OCI-LY7 (cell line): Measurements from ENCODE around the gene SAP30BP. TPM values are rescaled to one million over a fixed set of nuclear protein-coding genes. Genes with fewer than 3 reads are reported as not detected.

Source experiments
- BruUV-seq: library from RNA; stranded (reverse); fragments of 400-500 nt; replicated peaks from 2 replicates; lab custom pipeline; 2021; lab: Mats Ljungman, UMichigan
- CTCF ChIA-PET: fragments of 300-600 bp; sonication (Branson Sonifier 250); formaldehyde crosslinking; loops from one replicate; lab custom pipeline; 2022; ENCODE audit warnings: antibody characterized with exemption; ENCODE audit not compliant: unreplicated experiment; lab: Charles Lee
- POLR2A ChIA-PET: fragments of 300-600 bp; sonication (Branson Sonifier 250); formaldehyde crosslinking; loops from one replicate; lab custom pipeline; 2022; ENCODE audit warnings: antibody characterized with exemption; lab: Charles Lee
- DNase-seq: peaks from one replicate; pipeline ENCODE4 v3.0.0-alpha.2; 2015; ENCODE audit warnings: low spot score
- H2AFZ ChIP-seq: fragments of 200-600 bp; sonication (generic), shearing (Covaris generic); 2 replicates; pipeline ENCODE4 v1.6.1; 2014; ENCODE audit warnings: mild to moderate bottlenecking, antibody characterized with exemption, low read length, moderate library complexity
- H3K27ac ChIP-seq: fragments of 200-600 bp; sonication (generic); 2 replicates; pipeline ENCODE4 v1.5.1; 2014; ENCODE audit warnings: mixed run types, low read depth, mild to moderate bottlenecking, moderate library complexity, low read length, inconsistent platforms; ENCODE audit not compliant: poor library complexity, severe bottlenecking
- H3K36me3 ChIP-seq: fragments of 200-600 bp; sonication (generic); 2 replicates; pipeline ENCODE4 v1.6.1; 2014; ENCODE audit warnings: mild to moderate bottlenecking, antibody characterized with exemption, low read length, moderate library complexity, mixed read lengths; ENCODE audit not compliant: insufficient read depth
- H3K4me1 ChIP-seq: fragments of 200-600 bp; sonication (generic); 2 replicates; pipeline ENCODE4 v1.5.1; 2014; ENCODE audit warnings: mild to moderate bottlenecking, low read length; ENCODE audit not compliant: insufficient read depth, poor library complexity, severe bottlenecking
- H3K4me2 ChIP-seq: fragments of 200-600 bp; sonication (generic); 2 replicates; pipeline ENCODE4 v1.6.1; 2014; ENCODE audit warnings: mild to moderate bottlenecking, low read length
- H3K4me3 ChIP-seq: fragments of 200-600 bp; sonication (generic); 2 replicates; pipeline ENCODE4 v1.5.1; 2014; ENCODE audit warnings: mild to moderate bottlenecking, low read depth, low read length; ENCODE audit not compliant: poor library complexity, severe bottlenecking
- H3K79me2 ChIP-seq: fragments of 200-600 bp; sonication (generic); 2 replicates; pipeline ENCODE4 v1.6.1; 2016; ENCODE audit warnings: low read depth, mild to moderate bottlenecking, low read length, moderate library complexity, mixed read lengths; ENCODE audit not compliant: insufficient read depth
- H3K9me2 ChIP-seq: fragments of 200-600 bp; sonication (generic); 2 replicates; pipeline ENCODE4 v1.6.1; 2016; ENCODE audit warnings: mild to moderate bottlenecking, low read length, mixed read lengths; ENCODE audit not compliant: insufficient read depth
- H3K9me3 ChIP-seq: fragments of 200-600 bp; sonication (generic); 2 replicates; pipeline ENCODE4 v1.6.1; 2014; ENCODE audit warnings: mild to moderate bottlenecking, mixed run types, low read length, mixed read lengths
- H4K20me1 ChIP-seq: fragments of 200-600 bp; sonication (generic); 2 replicates; pipeline ENCODE4 v1.6.1; 2014; ENCODE audit warnings: mild to moderate bottlenecking, antibody characterized with exemption, low read length, moderate library complexity, mixed read lengths; ENCODE audit not compliant: insufficient read depth
- CTCF ChIP-seq: fragments of 200-600 bp; sonication (generic); conservative IDR thresholded peaks from 2 replicates; pipeline ENCODE4 v1.5.1; 2014; ENCODE audit warnings: mild to moderate bottlenecking, antibody characterized with exemption, low read length, moderate library complexity, mixed read lengths
- EZH2phosphoT487 ChIP-seq: fragments of 200-600 bp; sonication (generic); IDR thresholded peaks from 2 replicates; pipeline ENCODE4 v1.6.1; 2018; ENCODE audit warnings: low read depth, borderline replicate concordance, mild to moderate bottlenecking, mixed run types, antibody characterized with exemption, low read length, moderate library complexity, mixed read lengths
- intact Hi-C: fragments of 100-400 bp; cut with micrococcal nuclease; formaldehyde crosslinking; loops from one replicate; pipeline ENCODE4 v1.10.0; 2022; ENCODE audit not compliant: unreplicated experiment
- total RNA-seq, 2 experiments: library from RNA; depleted of rRNA in 1 of 2; stranded (reverse); fragments of >200 nt in 1 of 2; shearing (Covaris generic) in 1 of 2; gene quantifications; 2 replicates each; pipeline ENCODE4 v1.2.3, GENCODE V29; 2014 to 2022

SAP30BP gene
- total RNA-seq, 2 experiments from 2014 or later: 127 to 187 TPM

GRCh38 chr17:75672011-75672410 lies 4.9 kb downstream of the SAP30BP start:
- no TSS peak for BruUV-seq
- H3K9me3 ChIP-seq: no peaks in the 10 kb centered on the region
- intact Hi-C loops: no loop called here
- peaks cover 79% of the 10 kb centered on the region for H3K36me3 ChIP-seq
- H3K4me3 ChIP-seq: no peak overlapping the region
- 0 out of 2 replicates have a peak, but pooled peaks cover 3% of the 10 kb centered on the region for H4K20me1 ChIP-seq
- H3K79me2 ChIP-seq: peaks cover 75% of the 10 kb centered on the region
- H3K4me2 ChIP-seq: no peak overlapping the region
- peaks cover 25% of the 10 kb centered on the region for H3K4me1 ChIP-seq
- H3K27ac ChIP-seq: no peak overlapping the region
- TF ChIP-seq CTCF (no peak), EZH2phosphoT487 (no peak)
- no peaks in the 10 kb centered on the region for H3K9me2 ChIP-seq
- ChIA-PET CTCF (interaction anchor here (1.2 kb wide), 1 partner anchor 82 kb away, joined by 3 read pairs; no protein-coding TSS in a partner anchor), POLR2A (interaction anchor here (0.7 to 2.0 kb wide), 7 partner anchors 8 to 164 kb away, joined by 3 to 7 read pairs (median 3); no protein-coding TSS in a partner anchor)
- DNase-seq: no peak
- H2AFZ ChIP-seq: no peak overlapping the region

GRCh38 chr17:75673487-75673886 lies 6.3 kb downstream of the SAP30BP start:
- no peaks in the 10 kb centered on the region for H3K9me2 ChIP-seq
- peaks cover 20% of the 10 kb centered on the region for H3K4me1 ChIP-seq
- 0 out of 2 replicates have a peak, but pooled peaks cover 3% of the 10 kb centered on the region for H4K20me1 ChIP-seq
- TF ChIP-seq CTCF (no peak), EZH2phosphoT487 (no peak)
- no peak for DNase-seq
- peak overlapping the region; percentile 31 for H3K27ac ChIP-seq
- intact Hi-C loops: no loop called here
- no peaks in the 10 kb centered on the region for H3K9me3 ChIP-seq
- no peak overlapping the region for H3K4me2 ChIP-seq
- ChIA-PET CTCF (no interaction called here), POLR2A (interaction anchor here (0.9 to 2.1 kb wide), 2 partner anchors 15 to 90 kb away, joined by 3 to 8 read pairs; no protein-coding TSS in a partner anchor)
- H3K36me3 ChIP-seq: peaks cover 88% of the 10 kb centered on the region
- H2AFZ ChIP-seq: no peak overlapping the region
- BruUV-seq: no TSS peak
- no peak overlapping the region for H3K4me3 ChIP-seq
- peaks cover 72% of the 10 kb centered on the region for H3K79me2 ChIP-seq

- H3K27ac ChIP-seq: no peak overlapping the region
- no peaks in the 10 kb centered on the region for H3K9me3 ChIP-seq
- ChIA-PET CTCF (interaction anchor here (0.8 kb wide), 1 partner anchor 61 kb away, joined by 3 read pairs; no protein-coding TSS in a partner anchor), POLR2A (interaction anchor here (0.5 to 1.0 kb wide), 3 partner anchors 10 to 100 kb away, joined by 4 to 5 read pairs (median 4); no protein-coding TSS in a partner anchor)
- H3K36me3 ChIP-seq: peaks cover 86% of the 10 kb centered on the region
- TSS peak; percentile 1 for BruUV-seq
- peaks cover 11% of the 10 kb centered on the region for H3K4me1 ChIP-seq
- no peak for TF ChIP-seq CTCF
- no peak for TF ChIP-seq EZH2phosphoT487
- H2AFZ ChIP-seq: no peak overlapping the region
- peaks cover 43% of the 10 kb centered on the region for H3K79me2 ChIP-seq
- H3K9me2 ChIP-seq: no peaks in the 10 kb centered on the region
- intact Hi-C loops: loop anchor here (1.0 to 5.0 kb wide), 2 partner anchors 36 to 43 kb away; partner anchors contain the start of gene SMIM5
- no peak for DNase-seq
- H4K20me1 ChIP-seq: 0 out of 2 replicates have a peak, but pooled peaks cover 3% of the 10 kb centered on the region
- no peak overlapping the region for H3K4me2 ChIP-seq
- H3K4me3 ChIP-seq: no peak overlapping the region
These were observed 9.3 kb downstream of the SAP30BP start for GRCh38 chr17:75676461-75676860.
